Fibroblast of skin of right quadriceps (primary cell): ENCODE results near the gene MAFG.
A peak's percentile ranks its signal among the peaks of the same experiment; 100 is the strongest.

Experiments
- DNase-seq: peaks from one replicate; pipeline ENCODE4 v3.0.0-alpha.2; 2013

Gene MAFG

DNA sequence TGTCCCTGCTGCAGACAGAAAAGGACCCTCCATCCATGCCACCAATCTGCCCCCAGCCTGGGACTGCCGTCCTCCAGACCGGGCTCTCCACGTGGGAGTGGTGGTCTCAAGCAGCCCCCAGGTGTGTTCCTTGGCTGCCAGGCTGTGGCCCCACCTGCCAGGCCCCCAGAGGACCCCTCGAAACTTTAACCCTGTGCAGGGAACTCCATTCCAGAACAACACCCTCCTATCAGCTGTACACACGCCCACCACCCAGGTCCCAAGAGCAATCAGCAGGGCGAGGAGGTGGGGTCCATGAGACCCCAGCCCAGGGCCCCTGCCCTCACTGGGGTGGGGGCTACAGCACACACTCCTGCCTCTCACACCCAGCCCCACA is 8.2 kb upstream of the MAFG start:
- no peak for DNase-seq

DNA sequence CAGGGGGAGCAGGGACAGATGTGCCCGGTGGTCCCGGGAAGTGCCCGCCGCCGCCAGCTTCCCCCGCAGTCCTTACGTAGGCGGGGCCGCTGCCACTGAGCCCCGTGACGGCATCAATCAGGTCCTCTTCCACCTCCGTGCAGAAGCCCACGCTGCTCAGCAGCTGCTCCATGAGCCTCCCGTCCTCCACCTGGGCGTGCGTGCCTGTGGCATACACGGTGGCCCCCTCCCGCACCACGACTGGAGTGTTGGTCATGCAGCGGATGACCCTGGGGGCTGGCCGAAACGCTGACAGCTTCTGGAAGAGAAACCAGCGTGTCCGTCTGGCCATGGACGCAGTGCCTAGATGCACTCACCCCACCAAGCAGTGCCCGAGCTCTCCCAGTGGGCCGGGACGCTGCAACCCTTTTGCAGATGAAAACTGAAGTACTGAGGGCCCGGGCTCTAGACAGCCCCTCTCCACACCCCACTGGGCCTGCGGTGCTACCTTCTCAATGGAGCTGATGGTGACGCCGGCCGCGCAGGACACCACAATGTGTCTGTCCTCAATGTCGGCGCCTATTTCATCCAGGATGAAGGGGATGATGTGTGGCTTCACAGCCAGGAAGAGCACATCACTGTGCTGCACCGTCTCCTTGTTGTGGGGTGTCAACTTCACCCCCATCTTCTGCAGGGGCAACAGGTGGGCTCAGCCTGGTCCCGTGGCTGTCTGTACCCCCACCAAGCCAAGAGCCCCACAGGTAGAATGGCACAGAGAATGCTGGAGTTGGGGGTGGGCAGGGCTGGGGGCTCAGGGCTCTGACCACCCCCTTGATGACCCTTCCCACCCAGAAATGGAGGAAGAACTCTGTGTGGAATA is 7.5 kb upstream of the MAFG start:
- no peak for DNase-seq

DNA sequence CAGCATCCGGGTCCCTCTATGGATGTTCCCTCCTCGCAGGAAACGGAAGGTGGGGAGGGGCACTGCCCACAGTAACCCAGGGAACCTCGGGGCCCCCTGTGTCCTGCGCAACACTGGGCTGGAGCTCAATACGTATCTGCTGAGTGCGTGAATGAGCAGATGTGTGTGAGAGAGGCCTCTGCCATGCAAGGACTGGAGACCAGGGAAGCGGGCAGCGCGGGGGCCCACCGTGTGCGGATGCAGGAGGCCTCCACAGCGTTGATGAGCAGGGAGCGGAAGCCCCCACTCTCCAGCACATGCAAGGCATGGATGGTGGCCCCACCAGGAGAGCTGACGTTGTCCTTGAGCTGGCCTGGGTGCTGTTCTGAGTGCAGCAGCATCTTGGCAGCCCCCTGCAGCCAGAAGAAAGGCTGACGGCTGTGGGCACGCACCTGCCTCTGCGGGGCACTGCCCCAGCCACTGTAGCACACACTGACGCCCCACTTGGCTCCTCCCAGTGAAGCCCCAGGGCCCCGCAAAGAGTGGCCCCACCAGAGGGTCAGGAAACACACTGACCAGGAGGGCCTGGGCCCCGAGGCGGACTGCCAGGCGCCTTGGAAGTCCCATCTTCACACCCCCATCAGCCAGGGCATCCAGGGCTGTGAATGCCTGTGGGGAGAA is 6.7 kb upstream of the MAFG start:
- no peak for DNase-seq

DNA sequence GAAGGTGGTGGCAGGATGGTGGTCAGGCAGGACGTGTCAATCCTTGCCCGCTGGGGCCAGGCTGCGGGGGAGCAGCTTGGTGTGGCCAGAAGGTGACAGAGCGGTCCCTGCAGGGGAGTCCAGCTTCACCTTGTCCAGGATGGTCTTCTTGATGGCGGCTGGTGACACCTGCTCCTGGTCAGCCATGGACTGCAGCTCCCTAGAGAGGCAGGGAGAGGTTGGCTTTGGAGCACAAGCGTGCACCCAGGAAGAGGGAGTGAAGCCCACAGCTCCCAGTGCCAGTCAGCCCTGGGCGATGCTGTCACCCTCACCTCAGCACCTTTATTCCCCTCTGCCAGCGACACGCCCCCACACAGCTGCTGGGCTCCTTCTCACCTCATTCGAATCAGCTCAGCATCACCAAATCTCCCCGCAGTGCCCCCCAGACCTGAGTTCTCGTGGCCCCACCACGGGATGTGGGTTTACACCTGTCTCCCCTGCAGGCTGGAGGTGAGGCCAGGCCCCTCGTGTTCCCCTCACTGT is 5.7 kb upstream of the MAFG start:
- no peak for DNase-seq

DNA sequence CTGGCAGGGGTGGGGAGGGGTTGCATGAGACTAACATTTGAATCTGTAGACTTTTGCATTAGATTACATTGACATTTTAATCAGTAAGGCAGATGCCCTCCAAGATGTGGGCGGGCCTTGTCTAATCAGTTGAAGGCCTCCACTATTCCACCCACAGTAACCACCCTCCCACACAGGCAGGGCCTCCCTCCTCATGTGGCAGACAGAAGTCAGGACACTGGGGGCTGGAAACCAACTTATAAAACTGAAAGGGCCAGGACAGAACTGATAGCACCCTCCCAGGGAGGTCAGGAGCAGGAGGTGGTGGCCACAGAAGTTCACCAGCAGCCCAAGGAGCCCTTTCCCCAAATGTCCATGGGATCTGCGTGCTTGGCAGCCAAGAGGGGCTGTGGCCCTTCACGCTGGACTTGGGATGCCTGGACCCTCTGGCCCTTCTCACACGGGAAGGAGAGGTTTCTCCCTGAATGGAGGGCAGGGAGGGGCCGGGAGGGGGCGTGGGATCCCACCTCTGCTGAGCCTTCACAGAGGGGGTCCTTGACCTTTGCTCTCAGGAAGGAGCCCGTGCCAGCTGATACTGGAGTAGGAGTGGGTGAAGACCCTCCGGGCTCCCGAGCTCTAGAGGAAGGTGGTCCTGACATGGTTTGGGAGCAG is 4.9 kb upstream of the MAFG start:
- no peak for DNase-seq

DNA sequence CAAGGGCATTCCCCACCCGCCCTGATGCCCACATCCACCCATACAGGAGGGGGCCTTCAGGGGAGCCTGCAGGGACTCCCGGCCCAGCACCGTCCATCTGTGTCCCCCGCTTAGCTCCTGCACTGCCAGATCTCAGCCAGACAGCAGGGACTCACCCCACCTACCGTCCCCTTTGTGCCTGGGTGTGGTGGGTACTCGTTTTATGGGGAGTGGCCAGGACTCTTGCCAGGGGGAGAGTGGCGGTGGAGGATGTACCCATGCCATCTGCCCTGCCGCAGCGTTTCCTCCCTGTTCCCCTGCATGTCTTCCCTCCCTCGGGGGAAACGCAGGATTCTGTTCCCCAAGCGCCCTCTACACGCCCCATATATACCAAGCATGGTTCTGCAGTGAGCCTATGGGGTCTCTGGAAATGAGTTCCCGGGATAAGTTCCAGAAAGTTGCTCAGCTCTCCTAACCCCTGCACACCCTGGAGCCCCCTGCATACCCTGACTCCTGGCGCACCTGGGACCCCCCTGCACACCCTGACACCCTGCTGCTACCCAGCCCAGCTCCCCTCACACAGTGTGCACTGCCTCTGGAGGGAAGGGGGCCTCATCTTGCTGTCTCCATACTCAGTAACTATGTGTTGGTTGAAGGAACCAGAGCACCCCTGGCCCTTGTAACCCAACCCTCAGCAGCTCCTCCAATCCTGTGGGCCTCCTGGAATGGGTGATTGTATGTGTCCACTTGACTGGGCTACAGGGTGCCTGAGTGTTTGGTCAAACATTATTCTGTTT is 4.2 kb upstream of the MAFG start:
- no peak for DNase-seq

DNA sequence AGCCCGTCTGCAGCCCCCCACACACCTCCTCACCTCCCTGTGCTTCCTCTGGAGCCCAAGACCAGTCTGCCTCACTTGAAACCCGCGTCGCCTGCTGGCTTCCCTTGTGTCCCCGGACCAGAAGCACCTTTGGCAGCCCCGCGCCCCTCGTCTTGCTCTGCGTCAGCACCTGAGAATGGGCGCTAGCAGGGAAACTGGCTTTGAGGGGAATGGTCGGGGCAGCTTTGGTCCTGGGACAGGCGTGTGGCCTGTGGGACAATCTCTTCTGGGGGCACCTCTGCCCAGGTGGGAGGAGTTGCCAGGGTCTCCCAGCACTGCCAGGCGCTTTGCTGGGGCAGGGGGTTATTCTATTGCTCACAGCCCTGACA is 3.6 kb upstream of the MAFG start:
- DNase-seq, result no peak

DNA sequence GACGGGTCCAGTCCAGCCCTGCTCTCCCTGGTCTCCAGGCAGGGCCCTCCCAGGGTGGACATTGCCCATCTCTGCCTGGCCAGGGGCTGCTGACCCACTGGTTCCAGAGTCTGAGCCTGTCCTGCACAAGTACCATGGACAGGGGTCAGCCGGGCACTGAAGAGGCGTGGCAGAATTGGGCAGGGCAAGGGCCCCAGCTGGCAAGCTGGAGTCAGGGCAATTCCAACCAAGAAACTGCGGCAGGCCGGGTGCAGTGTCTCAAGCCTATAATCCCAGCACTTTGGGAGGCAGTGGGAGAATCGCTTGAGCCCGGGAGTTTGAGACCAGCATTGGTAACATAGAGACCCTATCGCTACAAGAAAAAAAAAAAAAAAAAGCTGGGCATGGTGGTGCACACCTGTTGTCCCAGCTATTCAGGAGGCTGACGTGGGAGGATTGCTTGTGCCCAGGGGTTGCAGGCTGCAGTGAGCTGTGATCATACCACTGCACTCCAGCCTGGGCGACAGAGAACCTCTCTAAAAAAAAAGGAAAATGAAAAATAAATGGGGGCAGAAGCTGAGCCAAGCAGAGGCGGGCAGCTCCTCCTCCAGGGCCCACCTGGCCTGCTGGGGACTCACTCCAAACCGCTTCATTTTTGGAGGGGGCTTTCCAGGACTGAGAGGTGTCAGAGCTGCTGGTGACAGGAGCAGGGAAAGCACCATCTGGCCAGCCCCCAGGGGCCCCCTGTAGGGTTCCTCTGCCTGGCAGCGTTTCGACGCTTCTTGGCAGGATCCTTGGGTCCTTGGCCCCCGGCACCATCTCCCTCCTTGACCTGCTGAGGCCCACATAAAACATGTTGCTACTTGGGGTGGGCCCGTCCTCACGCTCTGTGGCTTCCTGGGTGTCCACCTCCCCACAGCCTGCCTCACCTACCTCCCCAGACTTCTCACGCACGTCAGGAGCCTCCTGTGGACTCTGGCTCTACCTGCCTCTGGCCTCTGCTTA is 2.9 kb upstream of the MAFG start:
- no peak for DNase-seq

DNA sequence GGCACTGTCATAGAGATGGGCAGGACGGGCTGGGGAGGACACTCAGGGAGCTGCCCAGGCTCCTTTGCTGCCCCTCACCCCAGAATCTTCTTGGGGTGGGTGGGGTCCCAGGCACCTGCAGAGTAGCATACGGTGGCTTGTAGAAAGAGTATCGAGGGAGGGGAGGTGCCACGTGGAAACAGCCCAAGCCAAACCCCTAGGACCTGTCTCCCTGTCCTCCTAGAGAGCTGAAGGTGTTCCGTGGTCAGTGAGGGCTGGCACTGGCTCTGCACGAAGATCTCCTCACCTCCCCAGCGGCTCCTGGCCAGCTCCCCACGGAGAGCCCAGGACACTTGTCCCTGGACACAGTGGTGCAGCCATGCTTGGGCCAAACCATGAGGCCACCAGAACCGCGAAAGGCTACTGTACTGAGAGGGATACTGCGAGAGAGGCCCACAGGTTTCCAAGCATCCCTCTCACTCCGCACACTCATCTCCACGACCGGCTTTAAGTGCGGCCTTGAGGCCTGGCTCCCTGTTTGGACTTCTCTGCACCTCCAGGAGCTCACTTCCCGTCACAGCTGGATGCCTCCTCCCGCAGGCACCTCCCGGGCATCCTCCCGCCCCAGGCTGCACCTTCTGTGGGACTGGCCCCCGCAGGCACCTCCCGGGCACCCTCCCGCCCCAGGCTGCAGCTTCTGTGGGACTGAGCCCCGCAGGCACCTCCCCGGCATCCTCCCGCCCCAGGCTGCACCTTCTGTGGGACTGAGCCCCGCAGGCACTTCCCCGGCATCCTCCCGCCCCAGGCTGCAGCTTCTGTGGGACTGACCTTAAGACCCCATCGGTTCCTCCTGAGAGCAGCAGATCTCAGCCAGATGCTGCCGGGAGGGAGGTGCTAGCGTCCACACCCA is 2.0 kb upstream of the MAFG start:
- no peak for DNase-seq

DNA sequence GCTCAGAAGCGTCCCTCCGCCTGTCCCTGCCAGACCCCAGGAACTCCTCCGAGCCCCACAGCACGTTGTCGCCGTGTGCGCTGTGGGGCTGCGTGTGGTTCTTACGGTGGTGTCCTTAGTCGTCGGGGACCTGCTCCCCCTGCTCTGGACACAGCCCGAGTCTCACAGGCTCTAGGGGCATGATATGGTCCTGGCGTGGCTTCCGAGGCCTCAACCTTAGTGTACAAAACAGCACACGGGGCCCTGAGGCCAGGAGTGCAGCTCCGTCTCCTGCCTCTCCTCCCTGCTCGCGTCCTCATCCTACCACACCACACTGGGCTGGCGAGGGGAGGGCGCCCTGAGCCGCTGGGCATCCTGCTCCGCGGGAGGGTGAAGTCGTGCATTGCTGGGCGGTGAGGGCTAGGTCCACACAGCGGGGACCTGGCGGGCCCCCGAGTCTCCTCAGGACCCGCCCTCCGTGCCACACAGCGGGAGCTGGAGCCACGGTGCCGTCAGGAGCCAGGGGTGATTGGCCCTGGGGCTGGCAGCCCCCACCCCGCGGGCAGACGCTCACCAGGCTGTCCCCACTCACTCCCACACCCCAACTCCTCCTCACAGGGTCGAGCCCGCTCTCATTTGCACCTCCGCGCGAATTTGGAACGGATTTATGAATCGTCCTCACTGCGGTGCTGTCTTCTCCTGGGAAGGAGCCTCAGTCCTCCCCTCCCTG is 1.2 kb upstream of the MAFG start:
- no peak for DNase-seq

DNA sequence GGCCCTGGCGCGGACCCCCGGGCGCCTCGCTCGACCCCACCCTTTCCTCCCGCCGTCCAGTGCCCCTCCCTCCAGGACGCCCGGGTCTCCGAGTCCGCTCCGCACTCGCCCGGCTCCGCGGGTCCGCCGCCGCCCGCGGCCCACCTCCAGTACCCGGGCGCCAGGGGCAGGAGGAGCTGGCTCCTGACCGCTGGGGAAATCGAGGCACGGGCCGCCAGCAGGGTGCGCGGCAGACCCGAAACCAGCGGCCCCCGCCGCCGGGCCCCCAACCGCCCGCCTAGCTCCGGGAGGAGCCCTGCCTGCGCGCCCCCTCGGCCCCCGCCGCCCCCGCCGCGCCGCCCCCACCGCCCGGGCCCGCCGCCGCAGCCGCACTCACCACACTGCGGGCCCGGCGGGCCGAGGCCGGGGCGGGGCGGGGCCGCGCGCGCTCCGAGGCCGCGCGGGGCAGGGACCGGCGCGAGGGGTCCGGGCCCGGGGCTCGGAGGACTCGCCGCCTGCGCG is 333 bp downstream of the MAFG start:
- no peak for DNase-seq

DNA sequence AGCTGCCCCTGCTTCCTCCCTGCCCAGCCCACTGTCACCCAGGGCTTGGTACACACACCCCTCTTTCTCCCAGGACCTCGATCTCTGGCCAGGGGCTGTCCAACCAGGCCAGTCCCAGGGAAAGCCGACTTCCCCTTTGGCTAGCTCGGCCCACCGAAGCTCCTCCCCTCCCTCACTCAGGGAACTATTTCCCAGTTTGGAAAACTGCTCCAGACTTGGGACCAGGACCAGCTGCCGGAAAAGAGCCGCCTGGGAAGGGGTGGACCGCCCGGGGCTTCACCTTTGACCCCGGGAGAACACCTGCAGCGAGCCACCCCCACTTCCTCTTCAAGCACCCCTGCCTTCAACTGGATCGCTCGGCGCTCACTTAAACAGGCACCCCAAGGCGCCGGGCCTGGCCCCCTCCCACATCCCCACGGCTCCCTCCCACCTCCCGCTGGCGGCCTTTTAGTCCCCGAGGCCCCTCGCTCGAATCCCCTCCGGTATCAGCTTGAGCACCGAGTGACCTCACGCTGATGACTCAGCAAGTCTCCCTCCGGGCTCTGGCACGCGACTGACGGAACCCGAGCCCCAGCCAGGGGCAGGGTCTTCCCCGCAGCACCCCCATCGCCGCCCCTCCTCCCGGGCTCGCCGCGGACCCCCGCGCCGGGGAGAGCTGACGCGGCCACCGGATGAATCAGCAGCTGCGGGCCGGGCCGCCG is 934 bp downstream of the MAFG start:
- DNase-seq, result peak; percentile 69

DNA sequence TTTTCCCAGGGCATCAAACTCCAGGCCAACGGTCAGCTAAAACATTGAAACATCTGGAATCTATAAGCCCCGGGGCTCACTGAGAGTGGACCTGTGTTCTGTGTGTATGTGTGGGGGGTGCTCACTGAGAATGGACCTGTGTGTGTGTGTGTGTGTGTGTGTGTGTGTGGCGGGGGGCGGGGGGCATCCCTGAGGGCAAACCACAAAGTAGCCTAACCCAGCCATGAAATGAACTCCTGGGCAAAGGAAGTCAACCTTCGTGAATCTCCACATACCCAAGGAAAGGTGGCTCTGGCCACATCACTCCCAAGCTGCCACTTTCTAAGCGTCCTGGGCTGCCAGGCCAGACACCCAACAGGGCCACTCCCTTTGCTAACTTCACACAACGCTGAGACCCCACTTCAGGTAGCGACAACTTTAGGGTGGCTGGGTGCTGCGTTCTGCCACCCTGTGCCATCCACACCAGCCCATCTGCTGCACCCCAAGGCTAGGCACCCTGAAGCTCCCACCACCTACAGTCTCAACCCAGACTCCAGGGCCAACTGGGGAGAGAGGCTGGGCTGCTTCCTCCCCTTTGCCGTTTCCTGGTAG is 1.6 kb downstream of the MAFG start:
- DNase-seq, result no peak

DNA sequence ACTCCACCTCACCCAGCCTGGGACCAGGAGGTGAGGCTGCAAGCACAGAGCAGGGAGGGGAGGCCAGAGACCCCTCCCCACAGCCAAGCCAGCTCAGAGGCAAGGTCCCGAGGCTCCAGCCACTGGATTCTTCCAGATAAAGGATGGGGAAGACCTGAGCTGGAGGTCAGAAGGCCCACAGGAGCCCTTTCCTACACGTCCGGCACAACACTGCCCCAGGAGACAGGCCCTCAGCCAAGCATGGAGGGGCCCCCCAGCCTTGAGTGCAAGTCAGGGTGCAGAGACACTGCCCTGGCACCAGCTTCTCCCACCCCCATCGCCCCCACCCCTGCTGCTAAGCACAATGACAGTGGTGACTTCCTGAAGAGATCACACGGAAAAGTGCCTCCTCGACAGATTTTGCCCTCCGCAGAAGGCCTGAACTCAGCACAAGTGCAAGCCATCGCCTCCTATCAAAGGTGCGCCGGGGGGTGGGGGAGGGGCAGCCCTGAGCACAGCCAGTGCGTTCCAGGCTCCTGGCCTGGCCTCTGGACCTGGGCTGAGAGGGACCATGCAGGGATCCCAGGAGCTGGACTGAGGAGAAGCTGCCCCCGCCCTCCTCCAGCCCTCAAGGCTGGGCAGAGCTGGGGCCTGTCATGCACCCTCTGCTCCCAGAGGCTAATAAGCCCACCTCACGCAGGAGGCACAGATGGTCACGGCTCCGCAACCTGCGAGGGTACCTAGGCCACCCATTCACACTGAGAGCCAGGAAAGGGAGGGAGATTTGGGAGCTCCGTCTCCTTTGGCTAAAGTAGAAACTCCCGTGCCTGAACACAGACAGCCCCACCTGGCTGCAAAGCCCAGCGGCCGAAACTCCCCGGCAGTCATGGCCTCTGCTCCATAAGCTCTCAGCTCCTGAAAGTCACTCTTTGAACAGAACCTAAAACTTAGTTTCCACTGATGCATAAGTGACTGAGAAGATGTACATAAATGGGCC is 2.7 kb downstream of the MAFG start:
- DNase-seq, result no peak

DNA sequence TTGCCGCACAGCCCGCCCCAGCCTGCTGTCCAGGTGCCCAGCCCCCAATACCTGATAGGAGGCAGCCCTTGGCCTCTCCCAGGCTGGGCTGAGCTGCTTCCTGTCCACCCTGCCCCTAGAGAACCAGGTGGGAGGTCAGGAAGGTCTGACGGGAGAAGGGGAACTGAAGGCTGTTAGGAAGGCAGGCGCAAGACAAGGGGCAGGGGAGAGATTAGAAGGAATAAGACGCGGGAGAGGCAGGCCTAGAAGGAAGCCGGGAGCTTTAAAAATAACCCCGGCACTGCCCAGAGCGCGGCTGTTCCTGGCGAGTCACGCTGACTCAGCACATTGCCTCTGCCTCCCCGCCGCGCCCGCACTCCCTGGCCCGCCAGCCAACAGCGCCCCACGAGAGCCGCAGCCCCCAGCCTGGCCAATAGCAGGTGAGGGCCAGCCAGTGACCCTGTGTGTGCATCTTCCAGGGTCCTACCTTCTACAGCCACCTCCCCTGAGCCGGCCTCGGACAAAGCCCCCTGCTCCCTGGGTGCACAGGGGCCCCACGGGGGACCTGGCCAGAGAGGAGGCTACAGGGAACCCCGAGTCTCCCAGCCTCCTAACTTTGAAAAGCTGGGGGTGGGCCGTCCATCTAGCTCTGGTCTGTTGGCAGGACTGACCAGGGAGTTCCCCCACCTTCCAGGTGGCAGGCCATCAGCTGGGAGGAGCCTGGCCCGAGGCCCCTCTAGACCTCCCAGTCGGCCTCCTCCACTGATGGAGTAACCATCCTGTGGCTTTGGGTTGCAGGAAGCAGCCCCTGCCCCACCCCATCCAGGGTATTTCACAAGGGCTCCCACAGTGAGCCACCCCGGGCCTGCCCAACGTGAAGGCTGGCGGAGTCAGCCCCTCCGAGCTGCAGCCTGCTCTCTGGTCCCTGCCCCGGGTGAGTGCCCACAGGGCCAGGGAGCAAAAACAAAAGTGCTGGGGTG is 4.0 kb downstream of the MAFG start:
- DNase-seq, result peak; percentile 74

DNA sequence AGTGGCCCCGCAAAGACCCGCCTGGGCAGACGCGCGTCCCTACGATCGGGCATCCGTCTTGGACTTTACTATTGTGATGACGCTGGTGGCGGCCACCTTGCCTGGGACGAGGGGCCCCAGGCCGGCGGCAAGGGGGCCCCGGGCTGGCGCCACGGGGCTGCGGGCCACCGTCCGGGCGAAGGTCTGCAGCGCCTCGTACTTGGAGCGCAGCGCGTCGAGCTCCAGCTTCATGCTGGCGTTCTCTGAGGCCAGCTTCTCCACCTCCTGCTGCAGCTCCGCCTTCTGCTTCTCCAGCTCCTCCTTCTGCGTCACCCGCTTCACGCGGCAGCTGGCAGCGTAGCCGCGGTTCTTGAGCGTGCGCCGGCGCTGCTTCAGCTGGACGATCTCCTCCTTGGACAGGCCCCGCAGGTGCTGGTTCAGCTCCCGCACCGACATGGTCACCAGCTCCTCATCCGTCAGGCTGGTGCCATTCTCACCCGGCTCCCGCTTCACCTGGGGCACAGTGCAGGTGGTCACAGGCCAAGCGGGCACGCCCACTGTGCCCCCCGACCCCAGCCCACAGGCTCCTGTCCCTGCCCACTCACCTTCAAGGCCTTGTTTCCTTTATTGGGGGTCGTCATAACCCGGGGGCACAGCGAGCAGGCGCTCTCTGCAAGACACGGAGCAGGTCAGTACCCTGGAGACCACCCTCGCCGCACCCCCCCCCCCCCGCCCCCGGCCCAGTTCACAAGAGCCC is 4.8 kb downstream of the MAFG start:
- no peak for DNase-seq
